Cardiac muscle cell (in vitro differentiated cells and primary cell): ENCODE results near the gene ASB4. TPM values are rescaled to one million over a fixed set of nuclear protein-coding genes. Genes with fewer than 3 reads are reported as not detected.

Source experiments
- DNase-seq, 2 donors: peaks; one replicate each; pipeline versions ENCODE4 v3.0.0 to v3.0.0-alpha.2; 2010 to 2017; ENCODE audit warnings: low read depth in 1 of 2, low spot score in 1 of 2
- H3K27ac ChIP-seq: fragments of 200-600 bp; sonication (generic); 2 replicates; pipeline ENCODE4 v1.5.1; 2016
- H3K27me3 ChIP-seq: fragments of 200-600 bp; sonication (generic); 2 replicates; pipeline ENCODE4 v1.6.0; 2016; ENCODE audit warnings: control low read depth
- H3K36me3 ChIP-seq: fragments of 200-600 bp; sonication (generic); 2 replicates; pipeline ENCODE4 v1.5.1; 2016; ENCODE audit warnings: control low read depth
- H3K4me1 ChIP-seq: fragments of 200-600 bp; sonication (generic); 2 replicates; pipeline ENCODE4 v1.8.1; 2017; ENCODE audit warnings: low read depth, mild to moderate bottlenecking, mixed run types
- H3K4me3 ChIP-seq: fragments of 200-600 bp; sonication (generic); 2 replicates; pipeline ENCODE4 v1.5.1; 2016; ENCODE audit warnings: mild to moderate bottlenecking
- H3K9me3 ChIP-seq: fragments of 200-600 bp; sonication (generic); 2 replicates; pipeline ENCODE4 v1.5.1; 2017; ENCODE audit warnings: low read depth, mild to moderate bottlenecking, control low read depth
- polyA plus RNA-seq: library from polyadenylated mRNA; unstranded; fragments of >200 nt; fragmentation: Nextera tagmentation; extraction: Ambion mirVana; gene quantifications from 2 replicates; pipeline ENCODE4 v1.2.1, GENCODE V29; 2016
- total RNA-seq: library from RNA; depleted of rRNA; stranded (reverse); fragments of >200 nt; gene quantifications from 2 replicates; pipeline ENCODE4 v1.2.3, GENCODE V29; 2016
- TF ChIP-seq, protein P1 (sequence below): IDR thresholded peaks from 2 replicates; pipeline ENCODE4 v1.5.1; 2012; ENCODE audit warnings: low read depth, mild to moderate bottlenecking, low read length

The ASB4 gene
- total and polyA plus RNA-seq, 2 experiments from 2014 or later, result 0.13 TPM; not detected in 1

DNA sequence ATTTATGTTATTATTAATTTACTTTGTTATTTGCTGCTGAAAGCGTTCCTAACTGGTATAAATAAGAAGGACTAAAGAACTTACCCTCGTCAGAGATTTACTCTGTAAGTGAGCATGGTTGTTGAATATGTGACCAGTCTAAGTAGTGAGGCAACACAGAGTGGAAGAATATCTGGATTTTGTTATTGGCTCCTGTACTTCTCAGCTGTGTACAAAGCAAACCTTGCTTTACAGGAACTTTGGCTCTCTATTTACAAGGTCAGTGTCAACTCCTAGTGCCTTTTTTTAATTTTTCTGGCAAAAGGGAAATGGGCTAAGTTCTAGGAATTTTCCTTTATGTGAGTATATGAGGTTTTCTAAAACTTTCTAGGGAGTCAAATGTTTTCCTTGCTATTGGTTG, 74.9 kb downstream of the ASB4 start:
- Histone ChIP-seq H3K36me3 (no peaks in the 10 kb centered on the region), H3K4me1 (no peaks in the 10 kb centered on the region), H3K9me3 (no peaks in the 10 kb centered on the region), H3K4me3 (no peak overlapping the region), H3K27ac (no peak overlapping the region), H3K27me3 (no peaks in the 10 kb centered on the region)
- TF ChIP-seq, protein P1, sequence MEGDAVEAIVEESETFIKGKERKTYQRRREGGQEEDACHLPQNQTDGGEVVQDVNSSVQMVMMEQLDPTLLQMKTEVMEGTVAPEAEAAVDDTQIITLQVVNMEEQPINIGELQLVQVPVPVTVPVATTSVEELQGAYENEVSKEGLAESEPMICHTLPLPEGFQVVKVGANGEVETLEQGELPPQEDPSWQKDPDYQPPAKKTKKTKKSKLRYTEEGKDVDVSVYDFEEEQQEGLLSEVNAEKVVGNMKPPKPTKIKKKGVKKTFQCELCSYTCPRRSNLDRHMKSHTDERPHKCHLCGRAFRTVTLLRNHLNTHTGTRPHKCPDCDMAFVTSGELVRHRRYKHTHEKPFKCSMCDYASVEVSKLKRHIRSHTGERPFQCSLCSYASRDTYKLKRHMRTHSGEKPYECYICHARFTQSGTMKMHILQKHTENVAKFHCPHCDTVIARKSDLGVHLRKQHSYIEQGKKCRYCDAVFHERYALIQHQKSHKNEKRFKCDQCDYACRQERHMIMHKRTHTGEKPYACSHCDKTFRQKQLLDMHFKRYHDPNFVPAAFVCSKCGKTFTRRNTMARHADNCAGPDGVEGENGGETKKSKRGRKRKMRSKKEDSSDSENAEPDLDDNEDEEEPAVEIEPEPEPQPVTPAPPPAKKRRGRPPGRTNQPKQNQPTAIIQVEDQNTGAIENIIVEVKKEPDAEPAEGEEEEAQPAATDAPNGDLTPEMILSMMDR, result no peak
- no peak for DNase-seq

DNA sequence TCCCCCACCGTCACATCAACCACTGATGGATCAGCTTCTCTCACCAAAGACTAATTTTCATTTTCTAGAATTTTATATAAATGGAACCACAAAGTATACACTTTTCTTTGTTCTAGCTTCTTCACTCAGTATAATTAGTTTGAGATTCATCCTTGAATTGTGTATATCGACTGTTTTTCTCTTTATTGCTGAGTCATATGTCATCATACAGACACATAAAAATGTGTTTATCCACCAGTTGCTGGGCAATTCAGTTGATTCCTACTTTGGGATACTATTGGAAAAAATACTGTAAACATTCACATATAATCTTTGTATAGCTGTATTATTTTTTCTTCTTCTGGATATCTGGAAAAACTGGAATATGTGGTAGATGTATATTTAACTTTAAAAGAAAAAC, 84.0 kb downstream of the ASB4 start:
- H3K27ac ChIP-seq, result no peak overlapping the region
- no peak for DNase-seq
- no peaks in the 10 kb centered on the region for H3K4me1 ChIP-seq
- no peak overlapping the region for H3K4me3 ChIP-seq
- no peaks in the 10 kb centered on the region for H3K27me3 ChIP-seq
- TF ChIP-seq, protein P1, result no peak
- H3K36me3 ChIP-seq, result no peaks in the 10 kb centered on the region
- H3K9me3 ChIP-seq, result no peaks in the 10 kb centered on the region

DNA sequence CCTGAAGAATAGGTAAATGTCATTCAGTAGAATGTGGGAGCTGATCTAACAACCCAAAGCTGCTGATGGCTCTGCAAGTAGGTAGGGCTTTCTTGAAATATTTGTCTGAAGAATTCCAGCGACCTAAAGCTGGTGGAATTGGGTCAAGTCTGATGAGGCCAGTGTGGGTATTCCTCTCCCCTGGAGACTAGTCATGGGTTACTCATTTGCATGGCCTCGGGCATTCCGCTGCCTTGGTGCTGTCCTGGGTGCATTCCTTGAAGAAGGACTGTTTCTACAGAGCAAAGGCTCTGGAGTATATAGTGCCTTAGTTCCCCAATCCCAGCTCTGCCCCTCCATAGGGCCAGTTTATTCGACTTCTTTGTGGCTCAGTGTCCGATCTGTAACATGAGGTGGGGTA, 91.4 kb downstream of the ASB4 start:
- no peaks in the 10 kb centered on the region for H3K36me3 ChIP-seq
- H3K4me3 ChIP-seq, result no peak overlapping the region
- H3K27me3 ChIP-seq, result no peaks in the 10 kb centered on the region
- DNase-seq, result no peak
- no peaks in the 10 kb centered on the region for H3K9me3 ChIP-seq
- TF ChIP-seq, protein P1, result no peak
- H3K27ac ChIP-seq, result no peak overlapping the region
- no peaks in the 10 kb centered on the region for H3K4me1 ChIP-seq

DNA sequence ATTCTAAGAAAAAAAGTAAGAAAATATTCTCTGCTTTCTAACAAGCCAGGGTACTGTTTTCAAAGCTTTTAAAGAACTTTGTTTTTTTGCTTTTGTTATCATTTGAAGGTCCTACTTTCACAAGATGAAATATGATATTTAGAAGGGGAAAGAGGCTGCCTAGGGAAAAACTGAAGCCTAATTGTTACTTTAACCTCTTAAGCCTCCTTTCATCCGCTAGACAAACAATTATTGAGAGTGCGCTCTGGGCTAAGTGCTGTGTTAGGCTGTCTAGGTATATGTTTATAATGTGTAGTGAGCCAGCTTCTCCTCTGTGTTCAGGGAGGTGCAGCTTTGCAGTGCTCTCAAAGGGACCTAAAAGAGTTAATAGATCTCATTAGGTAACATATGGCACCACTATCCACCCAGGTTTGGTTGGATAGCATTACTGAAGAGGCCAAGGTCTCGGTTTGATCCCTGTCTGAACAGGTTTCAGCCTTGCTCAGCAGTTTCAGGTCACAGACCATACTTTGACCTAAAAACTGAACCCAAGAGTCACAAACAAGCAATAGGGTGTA, 92.6 kb downstream of the ASB4 start:
- no peaks in the 10 kb centered on the region for H3K4me1 ChIP-seq
- H3K27me3 ChIP-seq, result peaks cover 4% of the 10 kb centered on the region
- TF ChIP-seq, protein P1, result no peak
- no peak overlapping the region for H3K4me3 ChIP-seq
- no peak for DNase-seq
- H3K9me3 ChIP-seq, result no peaks in the 10 kb centered on the region
- H3K27ac ChIP-seq, result no peak overlapping the region
- no peaks in the 10 kb centered on the region for H3K36me3 ChIP-seq

DNA sequence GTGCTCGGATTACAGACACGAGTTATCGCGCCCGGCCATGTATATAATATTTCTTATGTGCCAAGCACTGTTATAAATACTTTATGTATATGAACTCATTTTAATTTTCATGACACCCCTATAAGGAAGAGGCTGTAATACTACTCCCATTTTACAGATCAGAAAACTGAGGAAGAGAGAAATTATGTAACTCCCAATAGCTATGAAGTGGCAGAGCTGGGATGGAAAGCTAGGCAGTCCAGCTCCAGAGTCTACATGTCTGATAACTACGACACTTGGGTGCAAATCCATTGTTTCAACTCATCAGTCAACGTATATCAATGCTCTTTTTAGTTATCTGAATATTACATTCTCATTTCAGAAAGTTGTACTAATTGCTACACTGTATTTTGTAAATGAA, 93.6 kb downstream of the ASB4 start:
- H3K27ac ChIP-seq, result no peak overlapping the region
- H3K4me3 ChIP-seq, result no peak overlapping the region
- no peaks in the 10 kb centered on the region for H3K36me3 ChIP-seq
- TF ChIP-seq, protein P1, result no peak
- H3K9me3 ChIP-seq, result no peaks in the 10 kb centered on the region
- H3K27me3 ChIP-seq, result peaks cover 4% of the 10 kb centered on the region
- H3K4me1 ChIP-seq, result no peaks in the 10 kb centered on the region
- no peak for DNase-seq

DNA sequence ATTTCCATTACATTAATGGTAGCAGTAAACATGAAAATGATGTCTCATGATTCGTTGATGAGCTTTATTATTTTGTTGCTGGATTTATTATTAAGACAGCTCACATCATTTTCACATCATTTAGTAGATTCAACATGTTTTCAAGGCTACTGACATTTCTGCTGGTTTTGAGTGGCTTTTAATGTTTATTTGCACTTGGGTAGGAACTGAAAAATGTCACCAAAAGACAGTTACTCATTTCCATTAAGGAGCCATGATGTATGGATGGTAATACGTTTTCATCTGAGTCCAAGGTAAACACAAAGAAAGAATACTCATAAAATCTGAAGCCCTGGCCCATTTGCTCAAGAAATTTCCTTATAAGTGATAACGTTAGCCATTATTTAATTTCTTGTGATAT, 95.7 kb downstream of the ASB4 start:
- DNase-seq, result no peak
- Histone ChIP-seq H3K9me3 (no peaks in the 10 kb centered on the region), H3K4me3 (no peak overlapping the region), H3K36me3 (no peaks in the 10 kb centered on the region), H3K4me1 (no peaks in the 10 kb centered on the region), H3K27ac (no peak overlapping the region), H3K27me3 (peaks cover 4% of the 10 kb centered on the region)
- TF ChIP-seq, protein P1, result no peak
